ENCODE data around the gene GIPR. TPM values are rescaled to one million over a fixed set of nuclear protein-coding genes. Genes with fewer than 3 reads are reported as not detected.
"Not testable (repeated sequence)": the region's sequence is repeated elsewhere in the genome, so short reads cannot be mapped to it uniquely, and the experiment has no call there.

GIPR gene
- total RNA-seq, 1 donor from 2014 or later: 0.76 TPM

GRCh38 chr19:45728683-45729082 lies 60.7 kb downstream of the GIPR start:
- DNase-seq (ENCODE audit: extremely low read depth, low read depth, low spot score): not testable (repeated sequence)

GRCh38 chr19:45729800-45730290 lies 61.8 kb downstream of the GIPR start:
- no peak for DNase-seq (ENCODE audit: extremely low read depth, low read depth, low spot score)

DNA sequence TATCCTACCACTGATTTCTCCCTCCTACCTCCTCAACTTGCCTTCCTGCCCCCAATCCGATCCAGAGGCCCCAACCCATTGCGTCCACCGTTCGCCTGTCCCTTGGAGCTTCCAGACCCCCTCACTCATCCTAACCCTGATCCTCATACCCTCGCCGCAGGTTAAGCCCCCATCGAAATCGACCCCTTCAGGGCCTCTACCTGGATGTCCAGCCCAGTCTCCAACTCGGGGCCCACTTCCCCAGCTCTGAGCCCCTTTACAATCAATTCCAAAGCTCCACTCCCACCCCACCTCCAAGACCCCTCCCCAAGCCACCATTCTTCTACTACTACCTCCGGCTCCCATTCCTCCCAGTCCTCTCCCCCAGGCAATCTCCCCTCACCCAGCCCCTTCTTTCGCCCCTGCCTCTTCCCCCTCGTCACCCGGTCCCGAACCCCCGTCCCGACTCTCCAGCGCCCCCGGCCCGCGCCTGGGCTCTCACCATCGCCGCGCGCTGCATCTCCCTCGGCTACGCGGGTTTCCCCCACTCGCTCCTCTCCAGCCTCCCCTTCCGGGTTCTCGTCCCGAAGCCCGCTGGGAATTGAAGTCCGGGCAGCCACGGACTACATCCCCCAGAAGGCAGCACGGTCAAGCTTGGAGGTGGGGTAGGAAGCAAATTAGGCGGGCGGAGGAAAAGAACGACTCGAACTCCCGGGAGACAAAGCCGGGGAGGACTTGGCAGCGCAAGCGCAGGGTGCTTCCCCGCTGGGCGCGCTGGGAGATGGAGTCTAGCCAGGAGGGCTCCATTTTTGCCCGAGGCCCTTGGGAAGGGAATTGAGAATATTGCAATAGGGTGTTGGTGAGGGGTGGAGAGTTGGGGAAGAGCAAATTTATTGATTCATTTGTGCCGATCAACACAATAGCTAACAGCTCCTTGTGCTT lies 62.6 kb downstream of the GIPR start, which contains the start of gene FBXO46:
Gene FBXO46, minus strand, starts transcription at position 529 of the 921 bp plus-strand sequence. CDS start 17,401 bp downstream, outside the sequence.
- DNase-seq (ENCODE audit: extremely low read depth, low read depth, low spot score): peak; percentile 83

Other genes with a start within 250 kb of the GIPR start
- 96.3 and 120 TPM in 2 replicates for gene ERCC1, start 244.3 kb upstream of the GIPR start, total RNA-seq
- 4.8 and 26.4 TPM in 2 replicates for gene FOSB, start 200.2 kb upstream of the GIPR start, total RNA-seq
- 13.4 and 17.7 TPM in 2 replicates for gene RTN2, start 171.2 kb upstream of the GIPR start, total RNA-seq
- 1.1 TPM in 1 of 2 replicates, not detected in the other for gene PPM1N, start 169.8 kb upstream of the GIPR start, total RNA-seq
- gene VASP, start 160.7 kb upstream of the GIPR start, total RNA-seq: 205 and 224 TPM in 2 replicates
- 14.9 and 16.6 TPM in 2 replicates for gene OPA3, start 83.4 kb upstream of the GIPR start, total RNA-seq
- 12.6 and 14.8 TPM in 2 replicates for gene GPR4, start 66.0 kb upstream of the GIPR start, total RNA-seq
- 19.3 and 26.6 TPM in 2 replicates for gene EML2, start 28.8 kb upstream of the GIPR start, total RNA-seq
- gene SNRPD2, start 23.7 kb downstream of the GIPR start, total RNA-seq: 221 and 278 TPM in 2 replicates
- 17.4 and 25.0 TPM in 2 replicates for gene QPCTL, start 24.4 kb downstream of the GIPR start, total RNA-seq
- gene FBXO46, start 62.7 kb downstream of the GIPR start, total RNA-seq: 12.3 and 18.6 TPM in 2 replicates
- gene MEIOSIN, start 65.2 kb downstream of the GIPR start, total RNA-seq: not detected in 2 replicates
- 9.9 and 15.5 TPM in 2 replicates for gene SIX5, start 101.0 kb downstream of the GIPR start, total RNA-seq
- gene DMPK, start 114.3 kb downstream of the GIPR start, total RNA-seq: 23.4 and 40.2 TPM in 2 replicates
- gene DMWD, start 124.6 kb downstream of the GIPR start, total RNA-seq: 51.2 and 62.6 TPM in 2 replicates
- not detected in 2 replicates for gene RSPH6A, start 147.1 kb downstream of the GIPR start, total RNA-seq
- 58.0 and 58.2 TPM in 2 replicates for gene SYMPK, start 194.9 kb downstream of the GIPR start, total RNA-seq
- gene FOXA3, start 196.1 kb downstream of the GIPR start, total RNA-seq: not detected in 2 replicates
- 27.1 and 32.3 TPM in 2 replicates for gene IRF2BP1, start 217.9 kb downstream of the GIPR start, total RNA-seq
- gene MYPOP, start 234.4 kb downstream of the GIPR start, total RNA-seq: 6.0 and 7.4 TPM in 2 replicates
- gene NANOS2, start 246.6 kb downstream of the GIPR start, total RNA-seq: not detected in 2 replicates